GM19324 (cell line): ENCODE measurements around the gene GPRASP2.

Source experiments
- ATAC-seq: cut with Tn5 transposase; IDR thresholded peaks from one replicate; pipeline ENCODE4 v1.9.1; 2021; ENCODE audit warnings: mild to moderate bottlenecking, moderate library complexity; ENCODE audit not compliant: unreplicated experiment, low FRiP score

The GPRASP2 gene

GRCh38 chrX:102739657-102740056, 27.4 kb downstream of the GPRASP2 start:
- ATAC-seq: no peak

GRCh38 chrX:102744307-102744706, 32.1 kb downstream of the GPRASP2 start:
- no peak for ATAC-seq

GRCh38 chrX:102745513-102745856, 33.2 kb downstream of the GPRASP2 start:
- no peak for ATAC-seq

GRCh38 chrX:102745857-102746584, 33.8 kb downstream of the GPRASP2 start:
- no peak for ATAC-seq

- ATAC-seq: no peak
Measured at GRCh38 chrX:102765217-102765616, 53.0 kb downstream of the GPRASP2 start.

GRCh38 chrX:102765809-102766208, 53.6 kb downstream of the GPRASP2 start:
- ATAC-seq: no peak

GRCh38 chrX:102767287-102767686, 55.0 kb downstream of the GPRASP2 start:
- ATAC-seq: no peak
